Prostate gland (tissue), 2 donors: ENCODE measurements around the gene CSNK1G1.

Experiments
- CTCF ChIP-seq, 4 experiments: fragments of 200-600 bp in 2 of 4; fragments of 450-650 bp in 2 of 4; sonication (generic) in 2 of 4; IDR thresholded peaks; 1 replicate in 3 of 4; 2 replicates in 1 of 4; pipeline ENCODE4 v1.5.1; 2016 to 2019; ENCODE audit warnings: antibody characterized with exemption in 4 of 4, mild to moderate bottlenecking in 2 of 4, moderate library complexity in 2 of 4
- POLR2A ChIP-seq: fragments of 450-650 bp; IDR thresholded peaks from one replicate; pipeline ENCODE4 v1.6.1; 2016; ENCODE audit warnings: antibody characterized with exemption, mild to moderate bottlenecking

DNA sequence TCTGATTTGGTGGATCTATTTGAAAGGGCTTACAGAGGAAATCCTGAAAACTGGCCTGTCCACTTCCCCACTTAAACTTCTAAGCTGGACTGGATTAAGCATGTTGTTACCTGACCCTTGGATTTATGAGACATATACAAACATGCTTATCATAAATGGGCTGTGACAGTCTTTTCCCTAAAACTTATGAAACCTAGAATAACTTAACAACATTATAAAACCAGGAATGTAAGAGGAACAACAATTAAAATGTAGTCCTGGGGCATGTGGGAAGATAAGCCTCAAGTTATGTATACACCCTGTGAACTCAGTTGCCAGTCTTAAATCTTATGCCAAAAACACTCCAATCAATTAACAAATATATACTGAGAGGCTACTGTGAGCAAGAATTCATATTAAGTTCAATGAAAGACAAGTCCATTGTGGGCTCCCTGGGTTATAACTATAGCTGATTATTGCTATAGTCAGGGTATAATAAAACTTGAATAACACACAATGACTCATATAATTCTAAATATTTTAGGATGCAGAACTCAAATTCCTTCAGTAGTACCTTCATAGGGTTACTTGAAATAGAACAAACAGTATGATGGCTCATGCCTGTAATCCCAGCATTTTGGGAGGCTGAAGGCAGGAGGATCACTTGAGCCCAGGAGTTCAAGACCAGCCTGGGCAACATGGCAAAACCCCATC lies 105.9 kb downstream of the CSNK1G1 start:
- TF ChIP-seq CTCF (IDR thresholded peaks at IDR 0.05), result no peak
- TF ChIP-seq POLR2A, result no peak
